Mesothelial cell of epicardium (in vitro differentiated cells): Measurements from ENCODE around the gene ATG2A. TPM values are rescaled to one million over a fixed set of nuclear protein-coding genes. Genes with fewer than 3 reads are reported as not detected.
A peak's percentile ranks its signal among the peaks of the same experiment; 100 is the strongest.

Source experiments
- DNase-seq, 2 experiments: peaks; one replicate each; pipeline ENCODE4 v3.0.0; 2021; ENCODE audit warnings: low spot score in 2 of 2; ENCODE audit not compliant: unreplicated experiment in 2 of 2
- H3K27ac Mint-ChIP-seq: 2 replicates; pipeline ENCODE4 v1.8.0; 2021; ENCODE audit warnings: mixed read lengths
- H3K27me3 Mint-ChIP-seq: 2 replicates; pipeline ENCODE4 v1.8.0; 2021; ENCODE audit warnings: low read depth, mixed read lengths
- H3K36me3 Mint-ChIP-seq: 2 replicates; pipeline ENCODE4 v1.8.0; 2021; ENCODE audit warnings: mixed read lengths
- H3K4me1 Mint-ChIP-seq: 2 replicates; pipeline ENCODE4 v1.8.0; 2021; ENCODE audit warnings: mixed read lengths
- H3K4me3 Mint-ChIP-seq: 2 replicates; pipeline ENCODE4 v1.8.0; 2021; ENCODE audit warnings: mild to moderate bottlenecking, moderate library complexity, mixed read lengths
- H3K9me3 Mint-ChIP-seq: 2 replicates; pipeline ENCODE4 v1.8.0; 2021; ENCODE audit warnings: mixed read lengths
- CTCF ChIP-seq: fragments of 200-600 bp; sonication (generic); IDR thresholded peaks from one replicate; pipeline ENCODE4 v1.5.0; 2021; ENCODE audit warnings: antibody characterized with exemption; ENCODE audit not compliant: unreplicated experiment
- total RNA-seq: library from RNA; stranded (reverse); gene quantifications from 3 replicates; pipeline ENCODE4 v1.2.1, GENCODE V29; 2021

The ATG2A gene
- total RNA-seq, 1 donor from 2014 or later: 31.7 TPM

GRCh38 chr11:64896448-64897022, 20.5 kb downstream of the ATG2A start:
- DNase-seq: no peak
- Mint-ChIP-seq H3K27ac (no peak overlapping the region), H3K36me3 (peaks cover 13% of the 10 kb centered on the region), H3K27me3 (no peaks in the 10 kb centered on the region), H3K4me1 (no peaks in the 10 kb centered on the region), H3K4me3 (no peak overlapping the region), H3K9me3 (no peaks in the 10 kb centered on the region)
- TF ChIP-seq CTCF: no peak

- DNase-seq: no peak
- Mint-ChIP-seq H3K27me3 (no peaks in the 10 kb centered on the region), H3K27ac (no peak overlapping the region), H3K36me3 (peaks cover 6% of the 10 kb centered on the region), H3K4me1 (no peaks in the 10 kb centered on the region), H3K4me3 (no peak overlapping the region), H3K9me3 (no peaks in the 10 kb centered on the region)
- no peak for TF ChIP-seq CTCF
These were observed 22.1 kb downstream of the ATG2A start for GRCh38 chr11:64894812-64895452.

- no peak overlapping the region for H3K4me3 Mint-ChIP-seq
- H3K4me1 Mint-ChIP-seq: peaks cover under 1% of the 10 kb centered on the region
- H3K27me3 Mint-ChIP-seq: no peaks in the 10 kb centered on the region
These were observed 22.8 kb downstream of the ATG2A start for GRCh38 chr11:64894070-64894811.

GRCh38 chr11:64893194-64894069, 23.6 kb downstream of the ATG2A start:
- peak; percentile 39 for TF ChIP-seq CTCF
- Mint-ChIP-seq H3K36me3 (peaks cover 6% of the 10 kb centered on the region), H3K4me1 (peaks cover 6% of the 10 kb centered on the region), H3K9me3 (no peaks in the 10 kb centered on the region), H3K27ac (no peak overlapping the region), H3K4me3 (no peak overlapping the region), H3K27me3 (no peaks in the 10 kb centered on the region)
- no peak for DNase-seq

More at GRCh38 chr11:64894070-64894811, 22.8 kb downstream of the ATG2A start:
- Mint-ChIP-seq H3K36me3 (peaks cover 6% of the 10 kb centered on the region), H3K27ac (no peak overlapping the region), H3K9me3 (no peaks in the 10 kb centered on the region)
- TF ChIP-seq CTCF: peak; percentile 66
- DNase-seq: peak; percentile 67 to 83

GRCh38 chr11:64892838-64893193, 24.2 kb downstream of the ATG2A start:
- Mint-ChIP-seq H3K36me3 (peaks cover 6% of the 10 kb centered on the region), H3K4me3 (no peak overlapping the region), H3K9me3 (no peaks in the 10 kb centered on the region), H3K27ac (no peak overlapping the region), H3K27me3 (no peaks in the 10 kb centered on the region), H3K4me1 (peaks cover 10% of the 10 kb centered on the region)
- DNase-seq: no peak
- TF ChIP-seq CTCF: no peak
